GM21576 (cell line): Measurements from ENCODE around the gene NECTIN2.
"Not testable (repeated sequence)": the region's sequence is repeated elsewhere in the genome, so short reads cannot be mapped to it uniquely, and the experiment has no call there.

Source experiments
- ATAC-seq: cut with Tn5 transposase; IDR thresholded peaks from one replicate; pipeline ENCODE4 v1.9.1; 2021; ENCODE audit warnings: mild to moderate bottlenecking, moderate library complexity; ENCODE audit not compliant: unreplicated experiment

Gene NECTIN2

DNA sequence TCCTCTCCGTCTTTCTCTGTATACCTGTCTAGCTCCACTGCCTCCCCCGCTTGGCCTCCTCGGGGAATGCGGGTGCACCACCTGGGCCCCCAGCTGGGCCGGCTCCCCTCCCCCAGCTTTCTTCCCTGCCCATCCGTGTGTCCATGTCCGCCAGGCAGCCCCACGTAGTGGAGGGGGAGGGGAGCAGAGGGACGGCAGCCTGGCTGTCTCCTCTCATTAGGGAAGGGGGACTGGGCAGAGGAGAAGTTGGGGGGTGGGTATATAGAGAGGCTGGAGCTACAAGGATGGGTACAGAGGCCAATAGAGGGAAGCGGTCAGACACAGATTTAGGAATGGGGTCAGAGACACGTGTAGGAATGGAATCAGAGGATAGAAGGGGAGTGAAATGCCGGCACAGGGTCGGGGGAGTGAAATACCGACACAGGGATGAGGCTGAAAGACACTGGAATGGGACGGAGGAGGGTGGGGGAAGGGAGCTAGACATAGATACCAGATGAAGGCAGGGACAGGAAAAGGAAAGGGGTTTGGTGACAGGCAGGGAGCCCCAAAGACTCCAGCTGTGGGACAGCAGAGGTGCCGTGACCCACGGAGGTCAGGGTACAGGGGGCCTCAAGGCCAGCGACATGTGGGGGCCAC lies 2.8 kb downstream of the NECTIN2 start:
- no peak for ATAC-seq

DNA sequence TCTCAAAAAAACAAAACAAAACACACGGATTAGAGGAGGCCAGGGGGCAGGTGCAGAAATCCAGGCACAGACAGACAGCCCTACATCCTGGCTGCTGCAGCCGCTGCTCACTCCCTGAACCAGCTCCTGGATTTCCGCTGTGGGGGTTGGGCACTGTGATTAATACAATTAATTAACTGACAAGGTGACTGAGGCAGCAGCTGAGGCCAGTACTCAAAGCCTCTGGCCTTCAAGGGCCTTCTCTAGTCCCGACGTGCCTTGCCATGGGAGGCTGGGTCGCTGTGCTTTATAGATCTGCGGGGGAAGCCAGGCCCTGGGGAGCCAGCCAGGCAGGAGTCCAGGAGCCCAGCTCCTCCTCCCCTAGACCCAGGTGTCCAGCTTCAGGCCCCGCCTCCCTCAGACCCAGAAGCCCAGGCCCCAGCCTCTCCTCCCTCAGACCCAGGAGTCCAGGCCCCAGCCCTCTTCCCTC lies 4.6 kb downstream of the NECTIN2 start:
- no peak for ATAC-seq

DNA sequence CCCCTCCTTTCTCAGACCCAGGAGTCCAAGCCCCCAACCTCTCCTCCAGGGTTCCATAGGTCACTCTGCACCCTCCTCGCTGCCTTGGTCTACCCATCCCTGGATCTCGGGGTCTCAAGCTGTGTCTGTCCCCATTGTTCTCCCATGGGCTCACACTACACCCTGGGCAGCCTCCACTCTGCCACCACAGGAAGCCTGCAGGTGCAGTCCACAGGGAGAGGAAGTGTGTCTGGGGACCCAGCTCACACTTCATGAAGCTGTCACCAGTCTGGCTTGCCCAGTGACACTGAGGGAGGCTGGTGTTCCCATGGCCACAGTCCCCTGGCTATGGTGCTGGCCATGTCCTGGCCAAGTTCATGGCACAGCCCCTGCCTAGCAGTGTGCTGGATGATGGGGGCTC lies 5.3 kb downstream of the NECTIN2 start:
- no peak for ATAC-seq

GRCh38 chr19:44855606-44856005 lies 9.5 kb downstream of the NECTIN2 start:
- no peak for ATAC-seq

- no peak for ATAC-seq
Observed at GRCh38 chr19:44856421-44857083, 10.5 kb downstream of the NECTIN2 start.

DNA sequence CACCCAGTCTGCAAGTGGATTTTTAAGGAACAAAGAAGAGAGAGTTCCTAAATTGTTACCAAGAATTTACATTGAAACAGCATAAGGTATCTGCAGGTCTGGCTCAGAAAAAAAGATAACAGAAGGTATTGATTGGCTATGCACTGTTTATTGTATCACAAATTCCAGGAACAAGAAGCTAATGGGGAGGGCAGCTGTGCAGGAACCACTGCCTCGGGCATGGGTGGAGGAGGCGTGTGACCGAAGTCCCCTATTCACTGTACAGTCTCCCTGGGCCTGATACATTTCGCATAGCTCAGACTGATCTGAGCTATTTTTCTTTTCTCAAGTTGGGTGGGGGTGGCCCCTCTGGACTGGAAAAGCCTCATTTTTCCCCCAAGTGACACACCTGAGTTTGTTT lies 11.7 kb downstream of the NECTIN2 start:
- no peak for ATAC-seq

- not testable (repeated sequence) for ATAC-seq
Observed at GRCh38 chr19:44861576-44861975, 15.5 kb downstream of the NECTIN2 start.

DNA sequence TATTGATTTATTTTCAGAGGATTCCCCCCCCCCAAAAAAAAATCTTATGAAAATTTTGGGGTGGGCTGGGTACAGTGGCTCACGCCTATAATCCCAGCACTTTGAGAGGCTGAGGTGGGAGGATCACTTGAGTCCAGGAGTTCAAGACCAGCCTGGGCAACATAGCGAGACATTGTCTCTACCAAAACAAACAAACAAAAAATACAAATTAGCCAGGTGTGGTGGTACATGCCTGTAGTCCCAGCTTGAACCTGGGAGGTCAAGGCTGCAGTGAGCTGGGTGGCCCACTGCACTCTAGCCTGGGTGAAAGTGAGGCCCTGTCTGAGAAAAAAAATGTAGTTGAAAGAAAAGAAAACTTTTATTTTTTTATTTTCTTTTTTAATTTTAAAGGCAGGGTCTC lies 17.9 kb downstream of the NECTIN2 start:
- ATAC-seq: no peak

DNA sequence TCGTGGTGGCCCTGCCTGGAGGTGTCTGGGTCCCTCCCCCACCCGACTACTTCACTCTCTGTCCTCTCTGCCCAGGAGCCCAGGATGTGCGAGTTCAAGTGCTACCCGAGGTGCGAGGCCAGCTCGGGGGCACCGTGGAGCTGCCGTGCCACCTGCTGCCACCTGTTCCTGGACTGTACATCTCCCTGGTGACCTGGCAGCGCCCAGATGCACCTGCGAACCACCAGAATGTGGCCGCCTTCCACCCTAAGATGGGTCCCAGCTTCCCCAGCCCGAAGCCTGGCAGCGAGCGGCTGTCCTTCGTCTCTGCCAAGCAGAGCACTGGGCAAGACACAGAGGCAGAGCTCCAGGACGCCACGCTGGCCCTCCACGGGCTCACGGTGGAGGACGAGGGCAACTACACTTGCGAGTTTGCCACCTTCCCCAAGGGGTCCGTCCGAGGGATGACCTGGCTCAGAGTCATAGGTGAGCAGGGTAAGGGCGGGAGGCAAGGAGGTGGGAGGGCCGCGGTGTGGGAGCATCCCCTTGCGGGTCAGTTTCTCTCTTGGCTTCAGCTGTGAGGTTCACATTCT lies 19.2 kb downstream of the NECTIN2 start:
- no peak for ATAC-seq

DNA sequence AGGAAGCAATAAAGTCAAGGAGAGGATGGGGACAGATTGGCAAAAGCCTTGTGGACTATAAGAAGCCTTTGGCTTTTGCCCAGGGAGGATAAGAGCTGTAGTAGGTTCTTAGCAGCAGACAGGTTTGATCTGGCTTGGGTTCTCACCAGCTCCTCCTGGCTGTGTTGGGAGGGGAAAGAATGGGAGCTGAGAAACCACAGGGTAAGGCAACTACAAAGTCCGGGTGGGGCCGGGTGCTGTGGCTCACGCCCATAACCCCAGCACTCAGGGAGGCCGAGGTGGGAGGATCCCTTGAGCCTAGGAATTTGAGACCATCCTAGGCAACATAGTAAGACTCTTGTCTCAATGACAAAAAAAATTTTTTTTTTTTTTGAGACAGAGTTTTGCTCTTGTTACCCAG lies 20.6 kb downstream of the NECTIN2 start:
- ATAC-seq: no peak

DNA sequence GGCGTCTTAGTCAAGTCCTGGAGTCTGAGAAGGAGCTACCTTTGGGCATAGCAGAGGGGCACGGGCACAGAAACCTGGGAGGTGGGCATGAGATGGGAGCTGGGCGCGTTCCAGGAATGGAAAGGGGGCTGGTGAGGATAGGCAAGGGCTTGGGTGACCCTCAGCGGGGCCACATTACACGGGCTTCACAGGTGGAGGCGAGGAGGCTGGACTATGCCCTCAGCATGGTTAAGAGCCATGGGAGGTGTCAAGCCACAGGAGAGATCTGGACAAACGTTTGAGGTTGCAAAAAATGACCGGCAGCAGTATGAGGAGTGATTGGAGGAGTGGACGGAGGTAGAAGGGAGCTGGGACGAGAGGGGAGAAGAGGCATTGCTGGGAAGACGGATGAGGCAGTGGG lies 21.5 kb downstream of the NECTIN2 start:
- ATAC-seq: no peak

DNA sequence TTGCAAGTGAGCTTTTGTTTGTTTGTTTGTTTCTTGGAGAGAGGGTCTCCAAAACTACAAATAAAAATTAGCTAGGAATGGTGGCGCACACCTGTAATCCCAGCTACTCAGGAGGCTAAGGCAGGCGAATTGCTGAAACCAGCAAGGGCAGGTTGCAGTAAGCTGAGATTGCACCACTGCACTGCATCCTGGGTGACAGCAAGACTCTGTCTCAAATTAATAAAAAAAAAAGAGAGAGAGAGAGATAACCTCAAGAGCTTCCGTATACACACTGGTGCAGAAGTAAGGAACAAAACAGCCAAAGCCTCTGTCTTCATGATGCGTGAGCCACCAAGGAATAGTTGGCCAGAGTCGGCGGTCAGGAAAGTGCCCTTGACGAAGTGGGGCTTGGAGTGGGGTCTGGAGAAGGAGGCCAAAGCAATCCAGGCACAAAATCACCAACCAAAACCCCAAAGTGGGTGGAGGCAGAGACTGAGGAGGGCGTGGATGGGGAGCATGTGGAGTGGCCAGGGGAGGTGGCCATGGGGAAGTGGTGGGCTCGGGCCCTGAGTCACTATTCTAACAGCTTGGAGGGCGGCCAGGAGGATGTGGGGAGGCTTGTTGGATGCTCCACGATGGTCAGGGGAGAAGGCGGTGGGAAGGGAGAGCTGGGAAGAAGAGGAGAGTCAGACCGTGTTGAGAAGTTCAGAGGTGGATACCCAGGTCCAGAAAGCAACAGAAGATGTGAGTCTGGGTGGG lies 23.8 kb downstream of the NECTIN2 start:
- ATAC-seq: no peak

DNA sequence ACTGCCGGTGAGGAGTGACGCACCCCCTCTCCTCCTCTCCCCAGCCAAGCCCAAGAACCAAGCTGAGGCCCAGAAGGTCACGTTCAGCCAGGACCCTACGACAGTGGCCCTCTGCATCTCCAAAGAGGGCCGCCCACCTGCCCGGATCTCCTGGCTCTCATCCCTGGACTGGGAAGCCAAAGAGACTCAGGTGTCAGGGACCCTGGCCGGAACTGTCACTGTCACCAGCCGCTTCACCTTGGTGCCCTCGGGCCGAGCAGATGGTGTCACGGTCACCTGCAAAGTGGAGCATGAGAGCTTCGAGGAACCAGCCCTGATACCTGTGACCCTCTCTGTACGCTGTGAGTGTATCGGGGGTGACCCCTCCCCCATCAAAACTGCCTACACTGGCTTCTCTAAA lies 25.7 kb downstream of the NECTIN2 start:
- ATAC-seq: no peak

DNA sequence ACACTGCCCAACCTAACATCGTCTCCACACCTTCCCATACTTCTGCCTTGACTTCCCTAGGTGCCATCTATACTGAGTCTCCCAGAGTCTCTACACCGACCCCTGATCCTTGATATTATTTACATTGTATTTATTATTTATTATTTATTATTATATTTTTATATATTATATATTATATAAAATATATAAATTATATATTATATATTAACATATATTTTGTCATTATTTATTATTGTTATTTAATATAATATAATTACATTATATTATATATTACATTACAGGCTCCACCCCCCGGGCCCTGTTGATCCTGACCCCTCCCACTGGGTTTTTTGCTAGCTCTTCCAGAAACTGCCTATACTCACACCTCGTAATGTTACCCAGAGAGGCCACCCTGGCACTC lies 26.6 kb downstream of the NECTIN2 start:
- ATAC-seq: no peak

GRCh38 chr19:44874317-44874716 lies 28.2 kb downstream of the NECTIN2 start:
- no peak for ATAC-seq

DNA sequence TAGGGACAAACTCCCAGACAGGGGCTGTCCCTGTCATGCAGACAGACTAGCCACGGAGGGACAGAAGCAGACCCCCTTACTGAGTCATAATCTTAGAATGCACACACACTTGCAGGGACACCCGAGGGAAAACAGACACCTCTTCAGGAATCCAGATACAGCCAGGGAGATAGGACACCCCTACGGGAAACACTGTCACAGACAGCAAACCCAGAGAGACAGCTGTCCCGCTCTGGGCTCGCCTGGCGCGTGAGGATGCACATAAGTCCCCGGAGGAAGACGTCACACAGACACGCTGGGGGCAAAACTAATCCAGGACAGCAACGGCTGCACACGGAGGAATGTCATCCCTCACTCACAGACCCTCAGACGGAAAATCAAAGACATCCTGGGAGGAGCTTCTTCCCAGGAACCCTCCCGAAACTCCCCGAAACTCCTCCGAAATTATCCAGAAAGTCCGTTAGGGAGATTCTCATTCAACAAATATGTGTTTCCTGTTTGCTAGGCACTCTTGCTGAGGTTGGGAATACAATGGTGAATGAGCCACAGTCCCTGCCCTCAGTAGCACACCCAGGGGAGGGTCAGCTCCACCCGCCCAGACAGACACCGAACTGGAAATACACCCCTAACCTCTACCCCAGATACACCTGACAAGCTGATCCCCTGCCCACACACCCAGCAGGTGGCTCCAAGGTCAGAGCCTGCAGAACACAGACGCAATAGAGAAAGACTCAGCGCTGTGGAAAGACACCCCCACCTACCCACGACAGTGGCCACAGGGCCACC lies 29.8 kb downstream of the NECTIN2 start:
- ATAC-seq: no peak

GRCh38 chr19:44876930-44877535 lies 30.9 kb downstream of the NECTIN2 start:
- no peak for ATAC-seq

DNA sequence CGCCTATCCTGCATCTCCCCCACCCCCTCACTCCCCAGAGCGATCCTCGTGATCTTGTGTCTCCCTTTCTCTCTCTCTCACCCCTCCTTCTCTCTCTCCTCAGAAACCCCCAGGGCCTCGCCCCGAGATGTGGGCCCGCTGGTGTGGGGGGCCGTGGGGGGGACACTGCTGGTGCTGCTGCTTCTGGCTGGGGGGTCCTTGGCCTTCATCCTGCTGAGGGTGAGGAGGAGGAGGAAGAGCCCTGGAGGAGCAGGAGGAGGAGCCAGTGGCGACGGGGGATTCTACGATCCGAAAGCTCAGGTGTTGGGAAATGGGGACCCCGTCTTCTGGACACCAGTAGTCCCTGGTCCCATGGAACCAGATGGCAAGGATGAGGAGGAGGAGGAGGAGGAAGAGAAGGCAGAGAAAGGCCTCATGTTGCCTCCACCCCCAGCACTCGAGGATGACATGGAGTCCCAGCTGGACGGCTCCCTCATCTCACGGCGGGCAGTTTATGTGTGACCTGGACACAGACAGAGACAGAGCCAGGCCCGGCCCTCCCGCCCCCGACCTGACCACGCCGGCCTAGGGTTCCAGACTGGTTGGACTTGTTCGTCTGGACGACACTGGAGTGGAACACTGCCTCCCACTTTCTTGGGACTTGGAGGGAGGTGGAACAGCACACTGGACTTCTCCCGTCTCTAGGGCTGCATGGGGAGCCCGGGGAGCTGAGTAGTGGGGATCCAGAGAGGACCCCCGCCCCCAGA lies 32.2 kb downstream of the NECTIN2 start:
- no peak for ATAC-seq

DNA sequence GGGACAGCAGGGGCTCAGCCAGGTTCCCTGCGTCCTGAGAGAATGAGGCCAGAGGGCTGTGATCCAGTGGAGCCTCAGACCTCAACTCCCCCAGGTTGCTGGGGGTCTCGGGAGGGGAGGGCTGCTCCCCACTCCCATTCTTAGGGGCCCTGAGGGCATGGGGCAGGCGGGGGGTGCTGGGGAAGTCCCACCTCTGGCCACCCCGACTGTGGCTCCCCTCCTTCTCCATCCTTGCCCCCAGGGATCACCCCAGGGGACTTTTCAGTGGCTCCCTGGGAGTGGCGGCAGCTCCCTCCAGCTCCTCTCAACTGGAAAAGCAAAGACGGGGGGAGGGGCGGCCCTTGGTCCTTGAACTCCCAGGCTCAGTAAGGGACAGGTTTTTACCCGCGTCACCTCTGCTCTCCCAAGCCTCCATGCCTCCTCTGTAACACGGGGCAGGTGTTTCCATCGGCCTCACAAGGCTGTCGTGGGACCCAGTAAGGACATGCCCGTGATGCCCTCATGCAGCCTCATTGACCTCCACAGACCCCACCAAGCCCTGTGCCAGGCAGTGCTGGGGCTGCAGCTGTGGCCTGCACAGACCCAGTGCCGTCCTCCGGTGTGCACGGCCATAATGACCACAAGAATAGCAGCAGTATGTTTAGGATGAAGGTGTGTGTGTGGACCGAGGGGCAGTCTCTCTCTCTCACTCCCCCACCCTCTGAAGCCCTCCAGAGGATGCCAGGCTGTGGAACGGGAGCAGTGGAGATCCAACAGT lies 33.4 kb downstream of the NECTIN2 start:
- no peak for ATAC-seq
